ENCODE results near the gene PPIL4. TPM values are rescaled to one million over a fixed set of nuclear protein-coding genes. Genes with fewer than 3 reads are reported as not detected.

The PPIL4 gene
- total and polyA plus RNA-seq, 2 experiments from 2014 or later, result 35.1 to 47.3 TPM

- no peak for TF ChIP-seq ZNF462 (CRISPR knock-in tag; IDR thresholded peaks at IDR 0.05)
These were observed 88.4 kb downstream of the PPIL4 start (continued) for GRCh38 chr6:149457316-149457884.

- no peaks in the 10 kb centered on the region for H3K4me1 Mint-ChIP-seq
These were observed 89.4 kb downstream of the PPIL4 start for GRCh38 chr6:149456311-149457021.

More at GRCh38 chr6:149456311-149457021, 89.4 kb downstream of the PPIL4 start:
- Histone ChIP-seq H3K79me2 (replicated peaks; ENCODE audit: insufficient read depth) (no peaks in the 10 kb centered on the region), H3F3A (replicated peaks; ENCODE audit: low read depth) (no peaks in the 10 kb centered on the region), H3K4me2 (no peak overlapping the region), H3K27me3 (ENCODE audit: insufficient read depth) (peaks cover 25% of the 10 kb centered on the region), H3K4me1 (ENCODE audit: insufficient read depth) (no peaks in the 10 kb centered on the region), H3K4me3 (no peak overlapping the region), H3K36me3 (ENCODE audit: insufficient read depth) (no peaks in the 10 kb centered on the region), H4K20me1 (replicated peaks; ENCODE audit: insufficient read depth) (no peaks in the 10 kb centered on the region), H3K27ac (ENCODE audit: low read depth) (no peak overlapping the region), H2AFZ (peak overlapping the region; percentile 90), H3K9me2 (ENCODE audit: insufficient read depth) (no peaks in the 10 kb centered on the region)
- Mint-ChIP-seq H3K36me3 (ENCODE audit: low read depth) (no peaks in the 10 kb centered on the region), H3K27me3 (ENCODE audit: insufficient read depth, low read depth, poor library complexity) (peaks cover 10% of the 10 kb centered on the region), H3K27ac (no peak overlapping the region), H3K9me3 (no peaks in the 10 kb centered on the region), H3K4me3 (no peak overlapping the region)
- DNase-seq (ENCODE audit: low spot score), result no peak
- TF ChIP-seq CREB1 (CRISPR knock-in tag; IDR thresholded peaks at IDR 0.05; ENCODE audit: low read depth), result no peak
- ATAC-seq, result peak; percentile 43

All from GM23338 (cell line).